ENCODE measurements around the gene S1PR5.

The S1PR5 gene, protein sequence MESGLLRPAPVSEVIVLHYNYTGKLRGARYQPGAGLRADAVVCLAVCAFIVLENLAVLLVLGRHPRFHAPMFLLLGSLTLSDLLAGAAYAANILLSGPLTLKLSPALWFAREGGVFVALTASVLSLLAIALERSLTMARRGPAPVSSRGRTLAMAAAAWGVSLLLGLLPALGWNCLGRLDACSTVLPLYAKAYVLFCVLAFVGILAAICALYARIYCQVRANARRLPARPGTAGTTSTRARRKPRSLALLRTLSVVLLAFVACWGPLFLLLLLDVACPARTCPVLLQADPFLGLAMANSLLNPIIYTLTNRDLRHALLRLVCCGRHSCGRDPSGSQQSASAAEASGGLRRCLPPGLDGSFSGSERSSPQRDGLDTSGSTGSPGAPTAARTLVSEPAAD

DNA sequence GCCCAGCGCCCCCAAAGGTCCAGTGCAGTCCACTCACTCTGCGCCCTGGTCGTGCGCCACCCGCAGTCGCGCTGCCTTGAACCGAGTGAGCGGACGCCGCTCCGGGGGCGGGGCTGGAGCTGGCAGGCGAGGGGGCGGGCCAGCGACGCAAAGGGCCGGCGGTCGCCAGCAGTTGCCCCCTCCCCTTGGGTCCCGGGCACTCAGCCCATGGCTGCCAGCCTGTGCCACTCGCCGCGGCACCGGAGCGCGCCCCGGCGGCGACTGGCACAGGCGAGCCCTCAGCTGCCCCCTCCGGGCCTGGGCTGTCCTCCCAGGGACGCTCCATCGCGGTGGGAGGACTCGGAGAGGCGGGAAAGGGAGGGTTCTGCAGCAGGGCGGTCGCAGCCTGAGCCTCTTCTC is at the start of gene S1PR5:
TSS of gene S1PR5 (minus strand) at position 87 of the 399 bp plus-strand sequence. CDS start 2,436 bp downstream, outside the sequence.
- peak; percentile 66 for ATAC-seq
- TF ChIP-seq, protein P1, sequence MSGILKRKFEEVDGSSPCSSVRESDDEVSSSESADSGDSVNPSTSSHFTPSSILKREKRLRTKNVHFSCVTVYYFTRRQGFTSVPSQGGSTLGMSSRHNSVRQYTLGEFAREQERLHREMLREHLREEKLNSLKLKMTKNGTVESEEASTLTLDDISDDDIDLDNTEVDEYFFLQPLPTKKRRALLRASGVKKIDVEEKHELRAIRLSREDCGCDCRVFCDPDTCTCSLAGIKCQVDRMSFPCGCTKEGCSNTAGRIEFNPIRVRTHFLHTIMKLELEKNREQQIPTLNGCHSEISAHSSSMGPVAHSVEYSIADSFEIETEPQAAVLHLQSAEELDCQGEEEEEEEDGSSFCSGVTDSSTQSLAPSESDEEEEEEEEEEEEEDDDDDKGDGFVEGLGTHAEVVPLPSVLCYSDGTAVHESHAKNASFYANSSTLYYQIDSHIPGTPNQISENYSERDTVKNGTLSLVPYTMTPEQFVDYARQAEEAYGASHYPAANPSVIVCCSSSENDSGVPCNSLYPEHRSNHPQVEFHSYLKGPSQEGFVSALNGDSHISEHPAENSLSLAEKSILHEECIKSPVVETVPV (CRISPR knock-in tag; IDR thresholded peaks at IDR 0.05) = no peak
- no peak for TF ChIP-seq ZC3H10 (CRISPR knock-in tag; IDR thresholded peaks at IDR 0.05)
- TF ChIP-seq ZNF565 (CRISPR knock-in tag; conservative IDR thresholded peaks at IDR 0.05; ENCODE audit: low read depth) = no peak
- no peak for TF ChIP-seq ZNF8 (CRISPR knock-in tag; IDR thresholded peaks at IDR 0.05)
- TF ChIP-seq SNAI2 (CRISPR knock-in tag; IDR thresholded peaks at IDR 0.05) = no peak
- TF ChIP-seq ISL1 (CRISPR knock-in tag; IDR thresholded peaks at IDR 0.05) = no peak
- TF ChIP-seq, protein P2, sequence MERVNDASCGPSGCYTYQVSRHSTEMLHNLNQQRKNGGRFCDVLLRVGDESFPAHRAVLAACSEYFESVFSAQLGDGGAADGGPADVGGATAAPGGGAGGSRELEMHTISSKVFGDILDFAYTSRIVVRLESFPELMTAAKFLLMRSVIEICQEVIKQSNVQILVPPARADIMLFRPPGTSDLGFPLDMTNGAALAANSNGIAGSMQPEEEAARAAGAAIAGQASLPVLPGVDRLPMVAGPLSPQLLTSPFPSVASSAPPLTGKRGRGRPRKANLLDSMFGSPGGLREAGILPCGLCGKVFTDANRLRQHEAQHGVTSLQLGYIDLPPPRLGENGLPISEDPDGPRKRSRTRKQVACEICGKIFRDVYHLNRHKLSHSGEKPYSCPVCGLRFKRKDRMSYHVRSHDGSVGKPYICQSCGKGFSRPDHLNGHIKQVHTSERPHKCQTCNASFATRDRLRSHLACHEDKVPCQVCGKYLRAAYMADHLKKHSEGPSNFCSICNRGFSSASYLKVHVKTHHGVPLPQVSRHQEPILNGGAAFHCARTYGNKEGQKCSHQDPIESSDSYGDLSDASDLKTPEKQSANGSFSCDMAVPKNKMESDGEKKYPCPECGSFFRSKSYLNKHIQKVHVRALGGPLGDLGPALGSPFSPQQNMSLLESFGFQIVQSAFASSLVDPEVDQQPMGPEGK (CRISPR knock-in tag; IDR thresholded peaks at IDR 0.05; ENCODE audit: borderline replicate concordance) = no peak
- TF ChIP-seq, protein P3, sequence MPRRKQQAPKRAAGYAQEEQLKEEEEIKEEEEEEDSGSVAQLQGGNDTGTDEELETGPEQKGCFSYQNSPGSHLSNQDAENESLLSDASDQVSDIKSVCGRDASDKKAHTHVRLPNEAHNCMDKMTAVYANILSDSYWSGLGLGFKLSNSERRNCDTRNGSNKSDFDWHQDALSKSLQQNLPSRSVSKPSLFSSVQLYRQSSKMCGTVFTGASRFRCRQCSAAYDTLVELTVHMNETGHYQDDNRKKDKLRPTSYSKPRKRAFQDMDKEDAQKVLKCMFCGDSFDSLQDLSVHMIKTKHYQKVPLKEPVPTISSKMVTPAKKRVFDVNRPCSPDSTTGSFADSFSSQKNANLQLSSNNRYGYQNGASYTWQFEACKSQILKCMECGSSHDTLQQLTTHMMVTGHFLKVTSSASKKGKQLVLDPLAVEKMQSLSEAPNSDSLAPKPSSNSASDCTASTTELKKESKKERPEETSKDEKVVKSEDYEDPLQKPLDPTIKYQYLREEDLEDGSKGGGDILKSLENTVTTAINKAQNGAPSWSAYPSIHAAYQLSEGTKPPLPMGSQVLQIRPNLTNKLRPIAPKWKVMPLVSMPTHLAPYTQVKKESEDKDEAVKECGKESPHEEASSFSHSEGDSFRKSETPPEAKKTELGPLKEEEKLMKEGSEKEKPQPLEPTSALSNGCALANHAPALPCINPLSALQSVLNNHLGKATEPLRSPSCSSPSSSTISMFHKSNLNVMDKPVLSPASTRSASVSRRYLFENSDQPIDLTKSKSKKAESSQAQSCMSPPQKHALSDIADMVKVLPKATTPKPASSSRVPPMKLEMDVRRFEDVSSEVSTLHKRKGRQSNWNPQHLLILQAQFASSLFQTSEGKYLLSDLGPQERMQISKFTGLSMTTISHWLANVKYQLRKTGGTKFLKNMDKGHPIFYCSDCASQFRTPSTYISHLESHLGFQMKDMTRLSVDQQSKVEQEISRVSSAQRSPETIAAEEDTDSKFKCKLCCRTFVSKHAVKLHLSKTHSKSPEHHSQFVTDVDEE (CRISPR knock-in tag; IDR thresholded peaks at IDR 0.05) = no peak
- no peak for TF ChIP-seq TOX (CRISPR knock-in tag; IDR thresholded peaks at IDR 0.05; ENCODE audit: borderline replicate concordance)
- TF ChIP-seq, protein P4, sequence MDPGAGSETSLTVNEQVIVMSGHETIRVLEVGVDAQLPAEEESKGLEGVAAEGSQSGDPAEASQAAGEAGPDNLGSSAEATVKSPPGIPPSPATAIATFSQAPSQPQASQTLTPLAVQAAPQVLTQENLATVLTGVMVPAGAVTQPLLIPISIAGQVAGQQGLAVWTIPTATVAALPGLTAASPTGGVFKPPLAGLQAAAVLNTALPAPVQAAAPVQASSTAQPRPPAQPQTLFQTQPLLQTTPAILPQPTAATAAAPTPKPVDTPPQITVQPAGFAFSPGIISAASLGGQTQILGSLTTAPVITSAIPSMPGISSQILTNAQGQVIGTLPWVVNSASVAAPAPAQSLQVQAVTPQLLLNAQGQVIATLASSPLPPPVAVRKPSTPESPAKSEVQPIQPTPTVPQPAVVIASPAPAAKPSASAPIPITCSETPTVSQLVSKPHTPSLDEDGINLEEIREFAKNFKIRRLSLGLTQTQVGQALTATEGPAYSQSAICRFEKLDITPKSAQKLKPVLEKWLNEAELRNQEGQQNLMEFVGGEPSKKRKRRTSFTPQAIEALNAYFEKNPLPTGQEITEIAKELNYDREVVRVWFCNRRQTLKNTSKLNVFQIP (CRISPR knock-in tag; IDR thresholded peaks at IDR 0.05; ENCODE audit: borderline replicate concordance, low read depth) = no peak

DNA sequence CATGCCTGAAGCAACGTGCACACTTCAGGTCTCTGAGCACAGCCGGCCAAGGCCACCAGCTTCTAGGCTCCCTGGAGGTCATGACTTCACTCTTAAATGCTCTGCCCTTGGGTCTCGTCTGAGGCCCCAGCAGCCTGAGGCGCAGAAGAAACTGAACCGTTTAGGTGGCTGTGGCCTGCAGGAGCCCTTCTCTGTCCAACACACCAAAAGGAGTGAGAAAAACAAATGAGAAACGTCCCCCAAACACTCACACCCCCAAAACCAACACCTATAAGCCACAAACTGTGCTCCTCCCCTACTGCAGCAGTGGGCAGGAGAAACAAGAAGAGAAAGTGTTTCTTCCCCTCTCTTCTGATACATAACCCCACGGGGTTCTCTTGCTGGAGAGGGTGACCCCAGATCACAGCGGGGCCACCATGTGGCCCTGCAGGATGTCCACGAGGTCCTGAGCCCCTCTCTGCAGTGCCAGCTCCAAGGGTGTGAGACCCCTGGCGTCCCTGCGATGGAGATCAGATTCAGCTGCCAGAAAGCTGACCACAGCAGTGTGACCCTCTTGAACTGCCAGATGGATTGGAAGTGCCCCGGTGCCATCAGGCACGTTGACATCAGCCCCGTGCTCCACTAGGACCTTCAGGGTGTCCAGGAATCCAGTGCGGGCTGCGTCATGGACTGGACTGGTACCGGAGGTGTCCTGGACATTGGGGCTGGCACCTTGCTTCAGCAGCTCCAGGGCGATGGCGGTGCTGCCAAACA is 49.6 kb upstream of the S1PR5 start:
- no peak for ATAC-seq
- TF ChIP-seq GLIS3 (CRISPR knock-in tag; IDR thresholded peaks at IDR 0.05) (no peak), PPARA (CRISPR knock-in tag; IDR thresholded peaks at IDR 0.05; ENCODE audit: borderline replicate concordance) (no peak), ISL1 (CRISPR knock-in tag; IDR thresholded peaks at IDR 0.05) (no peak), ZC3H10 (CRISPR knock-in tag; IDR thresholded peaks at IDR 0.05) (no peak)

DNA sequence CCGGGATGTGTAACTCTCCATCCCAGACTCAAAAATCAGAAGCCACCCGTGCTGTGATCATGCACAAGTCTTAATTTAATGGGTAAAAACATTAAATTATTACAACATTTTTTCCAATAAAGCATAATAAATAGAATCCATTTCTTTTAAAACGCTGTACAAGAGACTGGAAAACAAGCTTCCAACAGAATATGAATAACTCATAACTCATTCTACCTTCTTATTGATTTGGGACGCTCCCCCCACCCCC is 49.1 kb upstream of the S1PR5 start:
- no peak for ATAC-seq
- TF ChIP-seq OSR1 (CRISPR knock-in tag; IDR thresholded peaks at IDR 0.05) (no peak), ZNF70 (CRISPR knock-in tag; IDR thresholded peaks at IDR 0.05) (no peak), ZFP30 (CRISPR knock-in tag; IDR thresholded peaks at IDR 0.05) (no peak), TCF4 (CRISPR knock-in tag; IDR thresholded peaks at IDR 0.05; ENCODE audit: borderline replicate concordance) (no peak), GLIS3 (CRISPR knock-in tag; IDR thresholded peaks at IDR 0.05) (no peak), PPARA (CRISPR knock-in tag; IDR thresholded peaks at IDR 0.05; ENCODE audit: borderline replicate concordance) (no peak), ZFP3 (CRISPR knock-in tag; IDR thresholded peaks at IDR 0.05) (no peak), ISL1 (CRISPR knock-in tag; IDR thresholded peaks at IDR 0.05) (no peak), ARNTL (CRISPR knock-in tag; IDR thresholded peaks at IDR 0.05; ENCODE audit: borderline replicate concordance, low read depth) (no peak), ZNF565 (CRISPR knock-in tag; conservative IDR thresholded peaks at IDR 0.05; ENCODE audit: low read depth) (no peak), ZC3H10 (CRISPR knock-in tag; IDR thresholded peaks at IDR 0.05) (no peak)
- TF ChIP-seq, protein P4 (CRISPR knock-in tag; IDR thresholded peaks at IDR 0.05; ENCODE audit: borderline replicate concordance, low read depth) = no peak
- TF ChIP-seq, protein P1 (CRISPR knock-in tag; IDR thresholded peaks at IDR 0.05) = no peak
- TF ChIP-seq, protein P3 (CRISPR knock-in tag; IDR thresholded peaks at IDR 0.05) = no peak
- TF ChIP-seq, protein P5, sequence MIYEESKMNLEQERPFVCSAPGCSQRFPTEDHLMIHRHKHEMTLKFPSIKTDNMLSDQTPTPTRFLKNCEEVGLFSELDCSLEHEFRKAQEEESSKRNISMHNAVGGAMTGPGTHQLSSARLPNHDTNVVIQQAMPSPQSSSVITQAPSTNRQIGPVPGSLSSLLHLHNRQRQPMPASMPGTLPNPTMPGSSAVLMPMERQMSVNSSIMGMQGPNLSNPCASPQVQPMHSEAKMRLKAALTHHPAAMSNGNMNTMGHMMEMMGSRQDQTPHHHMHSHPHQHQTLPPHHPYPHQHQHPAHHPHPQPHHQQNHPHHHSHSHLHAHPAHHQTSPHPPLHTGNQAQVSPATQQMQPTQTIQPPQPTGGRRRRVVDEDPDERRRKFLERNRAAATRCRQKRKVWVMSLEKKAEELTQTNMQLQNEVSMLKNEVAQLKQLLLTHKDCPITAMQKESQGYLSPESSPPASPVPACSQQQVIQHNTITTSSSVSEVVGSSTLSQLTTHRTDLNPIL (CRISPR knock-in tag; IDR thresholded peaks at IDR 0.05; ENCODE audit: low read depth) = no peak
